HG03064 (cell line): ENCODE results near the gene LDLRAD3.
"Not testable (repeated sequence)": the region's sequence is repeated elsewhere in the genome, so short reads cannot be mapped to it uniquely, and the experiment has no call there.

Source experiments
- ATAC-seq: cut with Tn5 transposase; IDR thresholded peaks from one replicate; pipeline ENCODE4 v1.9.1; 2021; ENCODE audit warnings: low read depth; ENCODE audit not compliant: unreplicated experiment

The LDLRAD3 gene

GRCh38 chr11:35943713-35944502 is at the start of gene LDLRAD3:
Gene LDLRAD3 (plus strand): TSS chr11:35944062. CDS start chr11:35944099, 37 bp downstream.
- peak; percentile 64 for ATAC-seq

- no peak for ATAC-seq
These were observed 46.8 kb upstream of the LDLRAD3 start for GRCh38 chr11:35897019-35897418.

GRCh38 chr11:35902961-35903360 is 40.9 kb upstream of the LDLRAD3 start:
- ATAC-seq: no peak

GRCh38 chr11:35905646-35906276 is 38.1 kb upstream of the LDLRAD3 start:
- ATAC-seq: no peak

GRCh38 chr11:35906277-35906661 is 37.6 kb upstream of the LDLRAD3 start:
- no peak for ATAC-seq

GRCh38 chr11:35906681-35907080 is 37.2 kb upstream of the LDLRAD3 start:
- ATAC-seq: no peak

GRCh38 chr11:35907648-35908431 is 36.0 kb upstream of the LDLRAD3 start:
- peak; percentile 74 for ATAC-seq

GRCh38 chr11:35908432-35908771 is 35.5 kb upstream of the LDLRAD3 start:
- peak; percentile 9 for ATAC-seq

GRCh38 chr11:35909511-35910265 is 34.2 kb upstream of the LDLRAD3 start:
- no peak for ATAC-seq

- no peak for ATAC-seq
These were observed 32.8 kb upstream of the LDLRAD3 start for GRCh38 chr11:35911013-35911412.

- no peak for ATAC-seq
These were observed 32.2 kb upstream of the LDLRAD3 start for GRCh38 chr11:35911616-35912165.

- ATAC-seq: not testable (repeated sequence)
These were observed 31.4 kb upstream of the LDLRAD3 start for GRCh38 chr11:35912436-35912835.

GRCh38 chr11:35912883-35913624 is 30.8 kb upstream of the LDLRAD3 start:
- ATAC-seq: no peak

- no peak for ATAC-seq
These were observed 29.0 kb upstream of the LDLRAD3 start for GRCh38 chr11:35914816-35915215.

- ATAC-seq: no peak
These were observed 27.6 kb upstream of the LDLRAD3 start for GRCh38 chr11:35916270-35916669.

GRCh38 chr11:35917676-35918075 is 26.2 kb upstream of the LDLRAD3 start:
- no peak for ATAC-seq

- no peak for ATAC-seq
These were observed 25.1 kb upstream of the LDLRAD3 start for GRCh38 chr11:35918716-35919115.

GRCh38 chr11:35919244-35919643 is 24.6 kb upstream of the LDLRAD3 start:
- no peak for ATAC-seq

- ATAC-seq: no peak
These were observed 20.4 kb upstream of the LDLRAD3 start for GRCh38 chr11:35923452-35923851.

GRCh38 chr11:35924811-35925210 is 19.1 kb upstream of the LDLRAD3 start:
- no peak for ATAC-seq
